ENCODE results near the gene ZNF764. TPM values are rescaled to one million over a fixed set of nuclear protein-coding genes. Genes with fewer than 3 reads are reported as not detected.

Gene ZNF764
- total and polyA plus RNA-seq, 9 of the 15 experiments (the other 6 are each of a cell fraction or from before 2014, with no cell fraction given), result 0.69 to 10.1 (median 4.1) TPM

GRCh38 chr16:30535106-30535776 lies 22.9 kb downstream of the ZNF764 start (continued):
- TF ChIP-seq ZBTB5 (IDR thresholded peaks at IDR 0.05), result no peak
- TF ChIP-seq SMAD3 (CRISPR knock-in tag; conservative IDR thresholded peaks at IDR 0.05), result no peak
- TF ChIP-seq ZNF134 (CRISPR knock-in tag; conservative IDR thresholded peaks at IDR 0.05), result no peak
- no peak for TF ChIP-seq CBFA2T2 (conservative IDR thresholded peaks at IDR 0.05)
- TF ChIP-seq, protein P1, sequence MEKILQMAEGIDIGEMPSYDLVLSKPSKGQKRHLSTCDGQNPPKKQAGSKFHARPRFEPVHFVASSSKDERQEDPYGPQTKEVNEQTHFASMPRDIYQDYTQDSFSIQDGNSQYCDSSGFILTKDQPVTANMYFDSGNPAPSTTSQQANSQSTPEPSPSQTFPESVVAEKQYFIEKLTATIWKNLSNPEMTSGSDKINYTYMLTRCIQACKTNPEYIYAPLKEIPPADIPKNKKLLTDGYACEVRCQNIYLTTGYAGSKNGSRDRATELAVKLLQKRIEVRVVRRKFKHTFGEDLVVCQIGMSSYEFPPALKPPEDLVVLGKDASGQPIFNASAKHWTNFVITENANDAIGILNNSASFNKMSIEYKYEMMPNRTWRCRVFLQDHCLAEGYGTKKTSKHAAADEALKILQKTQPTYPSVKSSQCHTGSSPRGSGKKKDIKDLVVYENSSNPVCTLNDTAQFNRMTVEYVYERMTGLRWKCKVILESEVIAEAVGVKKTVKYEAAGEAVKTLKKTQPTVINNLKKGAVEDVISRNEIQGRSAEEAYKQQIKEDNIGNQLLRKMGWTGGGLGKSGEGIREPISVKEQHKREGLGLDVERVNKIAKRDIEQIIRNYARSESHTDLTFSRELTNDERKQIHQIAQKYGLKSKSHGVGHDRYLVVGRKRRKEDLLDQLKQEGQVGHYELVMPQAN (IDR thresholded peaks at IDR 0.05; ENCODE audit: borderline replicate concordance), result peak; percentile 57; the same call in 1 of the 2 replicates
- no peak for TF ChIP-seq ZFP36 (IDR thresholded peaks at IDR 0.05; ENCODE audit: low read depth, low read length, partially characterized antibody)
- no peak for TF ChIP-seq POLR3A (IDR thresholded peaks at IDR 0.05; ENCODE audit: borderline replicate concordance, extremely low read depth, insufficient read depth, insufficient read length)
- TF ChIP-seq HEY1 (CRISPR knock-in tag; IDR thresholded peaks at IDR 0.05; ENCODE audit: borderline replicate concordance), result 0 out of 2 replicates have a peak, but pooled peaks have one; percentile 22
- TF ChIP-seq ZFP30 (CRISPR knock-in tag; IDR thresholded peaks at IDR 0.05; ENCODE audit: borderline replicate concordance), result no peak
- TF ChIP-seq DACH1 (IDR thresholded peaks at IDR 0.05; ENCODE audit: partially characterized antibody), result no peak
- 0 out of 2 replicates have a peak, but pooled peaks have one; percentile 71 for TF ChIP-seq HDGF (IDR thresholded peaks at IDR 0.05)
- TF ChIP-seq, protein P2, sequence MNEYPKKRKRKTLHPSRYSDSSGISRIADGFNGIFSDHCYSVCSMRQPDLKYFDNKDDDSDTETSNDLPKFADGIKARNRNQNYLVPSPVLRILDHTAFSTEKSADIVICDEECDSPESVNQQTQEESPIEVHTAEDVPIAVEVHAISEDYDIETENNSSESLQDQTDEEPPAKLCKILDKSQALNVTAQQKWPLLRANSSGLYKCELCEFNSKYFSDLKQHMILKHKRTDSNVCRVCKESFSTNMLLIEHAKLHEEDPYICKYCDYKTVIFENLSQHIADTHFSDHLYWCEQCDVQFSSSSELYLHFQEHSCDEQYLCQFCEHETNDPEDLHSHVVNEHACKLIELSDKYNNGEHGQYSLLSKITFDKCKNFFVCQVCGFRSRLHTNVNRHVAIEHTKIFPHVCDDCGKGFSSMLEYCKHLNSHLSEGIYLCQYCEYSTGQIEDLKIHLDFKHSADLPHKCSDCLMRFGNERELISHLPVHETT (CRISPR knock-in tag; conservative IDR thresholded peaks at IDR 0.05 in 1 of 2, IDR thresholded peaks at IDR 0.05 in 1 of 2), result peak in 1 of 2 experiments; percentile 65; a peak in 1 of 4 replicates
- no peak for TF ChIP-seq TCF15 (CRISPR knock-in tag; IDR thresholded peaks at IDR 0.05)
- 0 out of 2 replicates have a peak, but pooled peaks have one; percentile 63 for TF ChIP-seq THRAP3 (IDR thresholded peaks at IDR 0.05; ENCODE audit: borderline replicate concordance)
- no peak for TF ChIP-seq TEAD2 (tag; IDR thresholded peaks at IDR 0.05)
- TF ChIP-seq XRCC4 (IDR thresholded peaks at IDR 0.05; ENCODE audit: extremely low read depth, insufficient read depth, insufficient read length), result no peak
- TF ChIP-seq SUPT5H (IDR thresholded peaks at IDR 0.05), result peak; percentile 78
- peak in 1 of 2 experiments; percentile 18; a peak in 1 of 4 replicates for TF ChIP-seq TEAD1 (CRISPR knock-in tag; IDR thresholded peaks at IDR 0.05)
- no peak for TF ChIP-seq PHTF2 (CRISPR knock-in tag; IDR thresholded peaks at IDR 0.05)
- no peak for TF ChIP-seq IRF9 (tag; IDR thresholded peaks at IDR 0.05)
- TF ChIP-seq ZNF133 (CRISPR knock-in tag; IDR thresholded peaks at IDR 0.05), result no peak

Measured in K562 (cell line).